Thoracic aorta (tissue), 2 donors: ENCODE results near the gene MOB1A. TPM values are rescaled to one million over a fixed set of nuclear protein-coding genes. Genes with fewer than 3 reads are reported as not detected.

Experiments
- ATAC-seq: fragments of 150-250 bp; one replicate; pipeline ENCODE4 v1.8.0; 2017; ENCODE audit warnings: low read depth; ENCODE audit not compliant: insufficient number of reproducible peaks, low FRiP score
- DNase-seq: peaks from one replicate; pipeline ENCODE4 v3.0.0-alpha.2; 2020; ENCODE audit warnings: low spot score
- H3K27ac ChIP-seq, 2 donors: fragments of 200-600 bp; sonication (generic); 1 replicate in 1 of 2; 2 replicates in 1 of 2; pipeline ENCODE4 v1.5.1; 2016; ENCODE audit warnings: mild to moderate bottlenecking in 2 of 2, moderate library complexity in 2 of 2
- H3K27me3 ChIP-seq: fragments of 200-600 bp; sonication (generic); replicated peaks from 2 replicates; pipeline ENCODE4 v1.6.0; 2016; ENCODE audit warnings: mild to moderate bottlenecking; ENCODE audit not compliant: insufficient read depth
- H3K36me3 ChIP-seq: fragments of 200-600 bp; sonication (generic); one replicate; pipeline ENCODE4 v1.5.1; 2016
- H3K4me1 ChIP-seq, 2 donors: fragments of 200-600 bp; sonication (generic); 1 replicate in 1 of 2; 2 replicates in 1 of 2; pipeline versions ENCODE4 v1.5.1 to v1.6.0; 2016; ENCODE audit warnings: low read depth in 2 of 2, mild to moderate bottlenecking in 1 of 2; ENCODE audit not compliant: control insufficient read depth in 1 of 2
- H3K4me3 ChIP-seq: fragments of 200-600 bp; sonication (generic); 2 replicates; pipeline ENCODE4 v1.5.1; 2016; ENCODE audit warnings: mild to moderate bottlenecking
- H3K9me3 ChIP-seq: fragments of 200-600 bp; sonication (generic); 2 replicates; pipeline ENCODE4 v1.5.1; 2016
- CTCF ChIP-seq: fragments of 200-600 bp; sonication (generic); IDR thresholded peaks from one replicate; pipeline ENCODE4 v1.5.1; 2019; ENCODE audit warnings: antibody characterized with exemption
- total RNA-seq, 2 donors: library from RNA; depleted of rRNA; stranded (reverse); fragments of >200 nt; gene quantifications; one replicate each; pipeline versions ENCODE4 v1.1.0 to v1.2.3, GENCODE V29; 2016

MOB1A gene
- total RNA-seq, 2 donors from 2014 or later, result 97.0 to 107 TPM

GRCh38 chr2:74223941-74224770, 45.5 kb upstream of the MOB1A start:
- TF ChIP-seq CTCF, result no peak
- H3K4me1 ChIP-seq, result peaks cover 24 to 34% of the 10 kb centered on the region in 2 donors
- ATAC-seq (no peak), DNase-seq (no peak)
- H3K9me3 ChIP-seq, result no peaks in the 10 kb centered on the region
- H3K27me3 ChIP-seq, result no peaks in the 10 kb centered on the region
- no peaks in the 10 kb centered on the region for H3K36me3 ChIP-seq
- peak overlapping the region; percentile 41 to 78 for H3K27ac ChIP-seq
- no peak overlapping the region for H3K4me3 ChIP-seq

GRCh38 chr2:74222300-74222650, 43.6 kb upstream of the MOB1A start:
- H3K27me3 ChIP-seq, result no peaks in the 10 kb centered on the region
- peaks cover 24 to 31% of the 10 kb centered on the region in 2 donors for H3K4me1 ChIP-seq
- DNase-seq (no peak), ATAC-seq (no peak)
- H3K9me3 ChIP-seq, result no peaks in the 10 kb centered on the region
- H3K36me3 ChIP-seq, result peaks cover 11% of the 10 kb centered on the region
- H3K27ac ChIP-seq, result no peak overlapping the region
- TF ChIP-seq CTCF, result no peak
- no peak overlapping the region for H3K4me3 ChIP-seq

- ATAC-seq (no peak), DNase-seq (no peak)
- no peak overlapping the region for H3K4me3 ChIP-seq
- no peaks in the 10 kb centered on the region for H3K27me3 ChIP-seq
- peaks cover 20 to 26% of the 10 kb centered on the region in 2 donors for H3K4me1 ChIP-seq
- no peak for TF ChIP-seq CTCF
- peaks cover 11% of the 10 kb centered on the region for H3K36me3 ChIP-seq
- H3K27ac ChIP-seq, result no peak overlapping the region
- no peaks in the 10 kb centered on the region for H3K9me3 ChIP-seq
Measured at GRCh38 chr2:74221604-74222299, 43.1 kb upstream of the MOB1A start.

- TF ChIP-seq CTCF, result no peak
- no peak for DNase-seq
- Histone ChIP-seq H3K36me3 (peaks cover 11% of the 10 kb centered on the region), H3K4me1 (peaks cover 14 to 19% of the 10 kb centered on the region in 2 donors), H3K9me3 (no peaks in the 10 kb centered on the region), H3K27me3 (no peaks in the 10 kb centered on the region), H3K27ac (no peak overlapping the region), H3K4me3 (no peak overlapping the region)
- ATAC-seq, result no peak
Measured at GRCh38 chr2:74221091-74221490, 42.4 kb upstream of the MOB1A start.

GRCh38 chr2:74219846-74220486, 41.3 kb upstream of the MOB1A start:
- H3K4me1 ChIP-seq, result peaks cover 6 to 8% of the 10 kb centered on the region in 2 donors
- H3K27me3 ChIP-seq, result no peaks in the 10 kb centered on the region
- H3K36me3 ChIP-seq, result peaks cover 18% of the 10 kb centered on the region
- H3K27ac ChIP-seq, result no peak overlapping the region
- H3K9me3 ChIP-seq, result no peaks in the 10 kb centered on the region
- no peak overlapping the region for H3K4me3 ChIP-seq
- ATAC-seq (no peak), DNase-seq (no peak)
- TF ChIP-seq CTCF, result no peak
